HG02981 (cell line): ENCODE results near the gene GMPR.
A peak's percentile ranks its signal among the peaks of the same experiment; 100 is the strongest.

Experiments
- ATAC-seq: cut with Tn5 transposase; IDR thresholded peaks from one replicate; pipeline ENCODE4 v1.9.1; 2021; ENCODE audit warnings: mild to moderate bottlenecking, moderate library complexity; ENCODE audit not compliant: unreplicated experiment

GMPR gene

DNA sequence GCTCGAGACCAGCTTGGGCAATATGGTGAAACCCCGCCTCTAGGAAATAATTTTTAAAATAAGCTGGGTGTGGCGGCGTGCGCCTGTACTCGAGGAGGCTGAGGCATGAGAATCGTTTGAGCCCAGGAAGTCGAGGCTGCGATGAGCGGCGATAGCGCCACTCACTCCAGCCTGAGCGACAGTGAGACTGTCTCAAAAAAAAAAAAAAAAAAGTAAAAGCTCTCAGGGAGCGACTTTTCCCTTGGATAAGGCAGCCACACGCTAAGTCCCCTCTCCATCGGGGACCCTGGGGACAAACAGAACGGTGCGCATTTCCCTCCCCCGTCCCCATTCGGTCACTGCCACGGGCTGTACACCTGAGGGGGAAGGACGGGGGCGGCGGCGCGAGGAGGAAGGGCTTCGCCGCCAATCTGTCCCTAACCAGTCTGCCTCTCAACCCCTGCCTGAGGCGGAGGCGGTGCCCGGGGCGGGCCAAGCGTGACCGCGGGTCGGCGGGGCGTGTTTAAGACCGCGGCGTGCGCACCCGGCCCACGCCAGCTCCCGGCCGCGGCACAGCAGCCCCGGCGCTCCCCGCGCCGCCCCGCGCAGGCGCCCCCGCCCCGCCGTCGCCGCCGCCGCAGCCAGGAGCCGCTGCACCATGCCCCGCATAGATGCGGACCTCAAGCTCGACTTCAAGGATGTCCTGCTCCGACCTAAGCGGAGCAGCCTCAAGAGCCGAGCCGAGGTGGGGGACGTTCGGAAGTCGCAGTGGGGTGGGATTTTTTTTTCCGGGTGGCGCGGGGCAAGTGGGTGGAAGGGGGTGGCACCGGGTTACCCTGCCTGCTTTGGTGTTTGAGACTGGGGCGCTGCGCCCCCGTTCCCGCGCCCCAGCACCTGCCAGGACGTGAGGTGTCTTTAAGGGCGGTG, at the start of gene GMPR:
Gene GMPR (plus strand): TSS at position 531 of the 906 bp plus-strand sequence. CDS start 107 bp downstream, at position 638.
- ATAC-seq = peak; percentile 70

DNA sequence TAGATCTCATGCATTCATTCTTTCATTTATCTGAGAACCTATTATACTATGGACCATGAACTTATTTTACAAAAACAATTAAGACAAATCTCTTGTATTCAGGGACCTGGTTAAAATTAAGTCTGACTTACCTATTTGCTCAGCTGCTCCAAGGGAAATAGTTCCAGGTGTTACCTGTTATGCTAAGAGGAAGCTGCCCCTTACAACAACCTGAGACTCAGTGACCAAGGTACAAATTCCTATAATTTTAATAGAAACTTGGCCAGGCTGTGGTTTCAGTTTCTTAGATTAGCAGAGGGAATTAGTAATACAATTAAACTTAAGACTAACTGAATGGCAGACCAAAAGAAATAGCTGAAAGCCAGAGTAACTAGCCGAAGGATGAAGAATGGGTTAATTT, 48.2 kb upstream of the GMPR start:
- ATAC-seq = no peak

DNA sequence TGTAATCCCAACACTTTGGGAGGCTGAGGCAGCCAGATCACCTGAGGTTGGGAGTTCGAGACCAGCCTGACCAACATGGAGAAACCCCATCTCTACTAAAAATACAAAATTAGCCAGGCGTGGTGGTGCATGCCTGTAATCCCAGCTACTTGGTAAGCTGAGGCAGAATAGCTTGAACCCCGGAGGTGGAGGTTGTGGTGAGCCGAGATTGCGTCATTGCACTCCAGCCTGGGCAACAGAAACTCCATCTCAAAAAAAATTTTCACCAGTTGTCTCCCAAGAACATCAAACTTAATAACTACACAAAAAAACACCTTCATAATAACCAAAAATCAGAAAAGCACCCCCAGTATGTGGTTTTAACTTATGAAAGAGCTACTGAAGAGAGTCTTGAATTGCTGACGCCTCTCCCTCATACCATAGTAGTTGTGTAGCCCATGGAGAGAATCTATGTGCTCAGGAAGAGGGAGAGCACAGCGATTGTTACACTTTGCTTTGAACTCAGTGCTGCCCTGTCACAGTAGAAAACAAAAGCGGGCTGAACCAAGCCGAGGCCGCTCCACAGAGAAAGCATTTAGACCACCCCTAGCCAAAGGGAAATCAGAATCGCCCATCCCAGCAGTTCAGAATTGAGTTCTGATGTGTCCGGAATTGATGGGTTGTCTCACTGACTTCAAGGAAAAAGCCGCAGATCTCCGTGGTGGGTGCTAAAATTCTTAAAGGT, 42.0 kb upstream of the GMPR start:
- no peak for ATAC-seq

DNA sequence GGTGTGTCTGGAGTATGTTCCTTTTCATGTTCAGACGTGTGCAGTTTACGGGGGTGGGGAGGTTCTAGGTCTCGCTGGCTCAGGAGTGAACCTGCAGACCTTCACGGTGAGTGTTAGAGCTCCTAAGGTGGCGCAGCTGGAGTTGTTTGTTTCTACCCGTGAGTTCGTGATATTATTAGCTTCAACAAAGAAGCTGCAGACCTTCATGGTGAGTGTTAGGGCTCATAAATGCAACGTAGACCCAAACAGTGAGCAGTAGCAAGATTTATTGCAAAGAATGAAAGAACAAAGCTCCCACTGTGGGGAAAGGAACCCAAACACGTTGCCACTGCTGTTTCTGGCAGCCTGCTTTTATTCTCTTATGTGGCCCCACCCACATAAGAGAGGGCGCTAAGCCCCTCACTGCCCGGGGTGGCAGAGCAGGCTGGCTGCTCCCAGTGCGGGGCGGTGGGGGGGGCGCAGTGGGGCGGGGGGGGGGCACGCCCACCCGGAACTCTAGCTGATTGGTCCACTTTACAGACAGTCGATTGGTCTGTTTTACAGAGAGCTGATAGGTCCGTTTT, 41.3 kb upstream of the GMPR start:
- ATAC-seq = no peak

DNA sequence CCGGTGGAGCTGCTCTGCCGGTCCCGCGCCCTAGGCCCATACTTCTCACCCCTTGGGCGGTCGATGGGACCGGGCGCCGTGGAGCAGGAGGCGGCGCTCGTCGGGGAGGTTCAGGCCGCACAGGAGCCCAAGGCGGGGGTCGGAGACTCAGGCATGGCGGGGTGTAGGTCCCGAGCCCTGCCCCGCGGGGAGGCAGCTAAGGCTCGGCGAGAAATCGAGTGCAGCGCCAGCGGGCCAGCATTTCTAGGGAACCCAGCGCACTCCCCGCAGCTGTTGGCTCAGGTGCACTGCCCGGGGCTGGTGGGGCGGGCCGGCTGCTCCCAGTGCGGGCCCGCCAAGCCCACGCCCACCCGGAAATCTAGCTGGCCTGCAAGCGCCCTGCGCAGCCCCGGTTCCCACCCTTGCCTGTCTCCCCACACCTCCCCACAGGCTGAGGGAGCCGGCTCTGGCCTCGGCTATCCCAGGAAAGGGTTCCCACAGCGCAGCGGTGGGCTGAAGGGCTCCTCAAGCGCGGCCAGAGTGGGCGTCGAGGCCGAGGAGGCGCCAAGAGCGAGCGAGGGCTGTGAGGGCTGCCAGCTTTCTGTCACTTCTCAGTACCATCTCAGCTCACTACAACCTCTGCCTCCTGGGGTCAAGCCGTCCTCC, 40.2 kb upstream of the GMPR start:
- no peak for ATAC-seq

DNA sequence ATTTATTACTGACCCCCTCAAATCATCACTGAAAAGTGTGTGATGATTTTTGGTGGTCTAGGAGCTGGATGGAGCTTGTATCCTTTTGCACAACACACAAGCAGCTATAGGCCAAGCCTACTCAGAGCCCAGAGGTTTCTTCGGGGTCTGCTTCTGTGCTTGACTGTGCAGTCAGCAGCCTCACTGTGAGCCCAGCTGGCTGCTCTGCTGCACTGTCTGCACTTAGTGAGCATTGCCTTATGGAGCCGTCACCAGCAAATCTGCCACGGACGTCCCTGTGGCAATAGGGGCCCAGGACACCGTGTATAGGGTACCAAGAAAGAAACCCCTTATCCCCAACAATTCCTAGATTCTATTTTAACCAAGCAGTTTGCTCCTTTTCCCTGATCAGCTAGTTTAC, 38.6 kb upstream of the GMPR start:
- no peak for ATAC-seq

DNA sequence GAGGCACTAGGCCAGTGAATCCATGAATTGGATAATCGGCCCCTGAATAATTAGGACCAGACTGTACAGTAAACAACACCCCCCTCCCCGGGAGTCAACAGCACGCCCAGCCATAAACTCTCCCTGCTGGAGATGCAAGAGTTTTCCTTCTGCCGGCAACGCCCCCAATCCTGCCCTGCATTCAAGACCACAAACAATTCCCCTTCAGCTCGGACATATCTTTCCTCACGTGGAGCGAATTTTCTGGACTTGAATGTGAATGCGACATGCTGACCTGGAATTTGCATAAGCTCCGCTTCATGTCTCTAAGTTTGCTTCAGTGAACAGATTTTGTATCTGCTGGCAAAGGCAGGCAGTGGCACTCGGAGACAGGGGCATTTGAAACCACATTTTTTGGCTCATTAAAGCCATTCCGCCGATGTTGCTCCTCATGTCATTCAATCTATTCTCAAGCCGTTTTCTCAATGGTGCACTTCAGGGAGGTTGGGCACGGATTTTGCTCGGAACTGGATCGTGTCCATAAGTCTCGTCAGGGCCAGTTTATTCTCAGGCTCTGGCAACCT, 38.0 kb upstream of the GMPR start:
- ATAC-seq = no peak

DNA sequence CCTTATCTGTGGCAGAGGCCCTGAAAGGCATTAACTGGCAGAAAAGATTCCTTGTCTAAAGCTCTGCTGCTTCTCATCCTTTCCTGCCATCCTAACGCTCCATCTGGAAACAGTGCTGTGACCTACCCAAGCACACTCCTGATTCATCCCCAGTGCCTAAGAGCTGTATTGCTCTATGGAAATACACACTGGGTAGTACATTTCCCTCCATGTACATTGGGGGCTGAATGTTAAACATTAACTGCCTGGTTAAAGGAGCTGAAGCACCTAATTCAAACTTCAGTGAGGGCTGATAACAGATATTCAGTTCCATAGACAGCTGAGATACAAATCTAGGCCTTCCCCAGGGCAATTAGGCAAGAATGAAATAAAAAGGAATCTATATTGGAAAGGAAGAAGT, 36.7 kb upstream of the GMPR start:
- ATAC-seq = no peak

DNA sequence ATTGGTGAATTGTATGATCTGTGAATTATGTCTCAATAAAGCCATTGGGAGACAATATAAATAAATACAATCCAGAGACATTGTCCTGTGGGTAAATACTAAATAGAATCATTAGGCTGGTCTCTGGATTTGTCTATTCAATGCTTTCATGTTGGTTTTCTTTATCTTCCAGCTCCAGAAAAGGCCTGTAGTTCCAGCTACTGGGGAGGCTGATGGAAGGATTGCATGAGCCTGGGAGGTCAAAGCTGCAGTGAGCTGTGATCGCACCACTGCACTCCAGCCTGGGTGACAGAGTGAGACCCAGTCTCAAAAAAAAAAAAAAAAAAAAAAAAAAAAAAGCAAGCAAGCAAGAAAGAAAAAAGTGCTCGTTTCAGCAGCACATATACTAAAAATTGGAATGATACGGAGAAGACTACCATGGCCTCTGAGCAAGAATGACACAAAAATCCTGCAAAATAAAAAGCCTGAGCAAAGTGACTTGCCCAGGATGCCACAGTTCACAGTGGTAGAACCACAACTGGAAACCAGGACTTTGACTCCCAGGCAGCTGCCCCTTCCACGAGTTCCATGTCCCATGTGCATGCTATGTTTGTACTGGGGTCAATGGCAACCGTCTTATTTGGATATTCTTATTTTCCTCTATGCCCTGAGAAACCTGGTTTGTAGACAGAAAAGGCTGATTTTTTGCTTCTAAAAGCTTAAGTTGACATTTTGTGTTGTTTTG, 33.6 kb upstream of the GMPR start:
- ATAC-seq = peak; percentile 16

DNA sequence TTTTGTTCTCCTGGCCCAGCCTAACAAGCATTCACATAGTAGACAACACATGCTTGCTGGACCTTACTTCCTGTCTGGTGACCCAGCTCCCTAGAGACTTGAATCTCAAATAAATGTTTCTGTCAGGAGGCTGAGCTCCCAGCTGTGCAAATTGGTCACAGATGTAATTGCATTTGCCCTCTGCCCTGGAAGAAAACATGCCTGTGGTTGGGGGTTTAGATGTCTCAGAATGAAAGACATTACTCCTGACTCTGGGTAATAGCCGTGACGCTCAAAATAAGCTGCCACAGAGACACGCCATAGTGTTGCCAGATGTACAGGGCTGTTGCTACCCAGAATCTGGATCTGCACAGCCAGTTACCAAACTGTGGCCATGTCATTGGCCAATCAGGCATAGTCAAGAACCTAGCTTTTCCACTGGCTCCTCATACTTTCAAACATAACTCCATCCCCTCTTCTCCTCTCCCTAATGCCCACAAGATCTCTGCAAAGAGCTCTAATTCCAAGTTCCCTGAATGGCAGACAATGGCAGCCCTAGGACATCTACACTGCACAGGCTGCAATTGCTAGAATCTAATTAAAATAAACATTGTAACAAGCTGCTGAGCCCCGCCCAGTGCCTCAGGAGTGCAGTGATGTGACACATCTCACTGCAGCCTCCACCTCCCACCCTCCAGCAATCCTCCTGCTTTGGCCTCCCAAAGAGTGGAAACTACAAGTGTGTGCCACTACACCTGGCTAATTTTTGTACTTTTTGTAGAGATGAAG, 32.8 kb upstream of the GMPR start:
- peak; percentile 89 for ATAC-seq

DNA sequence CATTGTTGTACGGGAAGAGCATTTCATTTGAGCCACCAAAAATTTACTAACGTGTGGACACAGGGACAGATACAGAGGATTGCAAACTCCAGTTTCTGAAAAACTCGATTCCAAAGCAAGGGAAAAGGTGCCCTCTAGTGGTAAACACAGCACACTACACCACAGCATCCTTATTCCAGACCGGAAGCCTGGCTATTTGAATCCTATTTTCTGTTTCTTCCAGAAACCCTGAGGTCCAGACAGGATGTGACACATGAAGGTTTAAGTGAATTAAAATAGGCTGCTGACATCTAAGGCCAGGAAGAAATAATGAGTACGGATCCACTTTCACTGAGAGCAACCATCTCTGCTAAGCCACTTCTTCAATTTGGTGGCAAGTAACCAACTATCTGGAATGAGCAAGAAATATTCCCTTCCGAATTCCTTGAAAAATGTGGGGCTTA, 31.8 kb upstream of the GMPR start:
- ATAC-seq = no peak

DNA sequence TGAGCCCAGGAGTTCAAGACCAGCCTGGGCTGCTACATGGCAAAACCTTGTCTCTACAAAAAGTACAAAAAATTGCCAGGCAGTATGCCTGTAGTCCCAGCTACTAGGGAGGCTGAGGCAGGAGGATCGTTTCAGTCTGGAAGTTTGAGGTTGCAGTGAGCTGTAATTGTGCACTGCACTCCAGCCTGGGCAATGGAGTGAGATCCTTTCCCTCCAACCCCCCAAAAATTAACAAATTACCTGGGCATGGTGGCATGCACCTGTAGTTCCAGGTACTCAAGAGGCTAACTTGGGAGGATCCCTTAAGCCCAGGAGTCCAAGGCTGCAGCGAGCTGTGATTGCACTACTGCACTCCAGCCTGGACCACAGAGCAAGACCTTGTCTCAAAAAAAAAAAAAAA, 29.4 kb upstream of the GMPR start:
- ATAC-seq = no peak

DNA sequence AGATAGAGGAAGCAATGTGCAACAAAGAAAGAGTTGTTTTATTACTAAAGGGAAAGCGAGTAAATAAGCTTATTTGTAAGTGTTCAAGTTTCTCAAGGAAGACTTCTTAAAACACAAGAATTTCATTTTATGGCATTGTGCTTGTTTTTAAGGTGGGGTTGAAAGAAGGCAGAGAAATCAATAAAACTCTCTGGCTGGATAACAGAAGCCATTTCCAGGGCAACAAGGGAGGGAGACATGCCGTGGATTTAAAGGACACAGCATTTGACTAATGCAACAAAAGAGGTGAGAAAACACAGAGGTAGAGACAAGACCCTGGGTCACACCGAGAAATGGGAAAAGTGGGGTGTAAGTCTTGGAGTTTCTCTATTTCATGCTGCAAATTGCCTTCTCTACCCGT, 28.8 kb upstream of the GMPR start:
- no peak for ATAC-seq

DNA sequence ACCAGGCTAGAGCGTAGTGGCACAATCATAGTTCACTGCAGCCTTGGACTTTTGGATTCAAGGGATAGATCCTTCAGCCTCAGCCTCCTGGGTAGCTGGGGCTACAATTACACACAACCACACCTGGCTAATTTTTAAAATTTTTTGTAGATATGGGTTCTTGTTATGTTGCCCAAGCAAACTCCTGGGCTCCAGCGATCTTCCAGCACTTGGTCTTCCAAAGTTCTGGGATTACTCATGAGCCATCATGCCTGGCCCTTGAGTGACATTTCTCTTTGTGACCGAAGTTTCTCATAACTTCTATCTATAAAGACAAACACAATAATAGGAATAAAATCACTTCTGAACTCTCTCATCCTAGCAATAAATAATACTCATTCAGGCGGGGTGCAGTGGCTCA, 26.1 kb upstream of the GMPR start:
- ATAC-seq = no peak

DNA sequence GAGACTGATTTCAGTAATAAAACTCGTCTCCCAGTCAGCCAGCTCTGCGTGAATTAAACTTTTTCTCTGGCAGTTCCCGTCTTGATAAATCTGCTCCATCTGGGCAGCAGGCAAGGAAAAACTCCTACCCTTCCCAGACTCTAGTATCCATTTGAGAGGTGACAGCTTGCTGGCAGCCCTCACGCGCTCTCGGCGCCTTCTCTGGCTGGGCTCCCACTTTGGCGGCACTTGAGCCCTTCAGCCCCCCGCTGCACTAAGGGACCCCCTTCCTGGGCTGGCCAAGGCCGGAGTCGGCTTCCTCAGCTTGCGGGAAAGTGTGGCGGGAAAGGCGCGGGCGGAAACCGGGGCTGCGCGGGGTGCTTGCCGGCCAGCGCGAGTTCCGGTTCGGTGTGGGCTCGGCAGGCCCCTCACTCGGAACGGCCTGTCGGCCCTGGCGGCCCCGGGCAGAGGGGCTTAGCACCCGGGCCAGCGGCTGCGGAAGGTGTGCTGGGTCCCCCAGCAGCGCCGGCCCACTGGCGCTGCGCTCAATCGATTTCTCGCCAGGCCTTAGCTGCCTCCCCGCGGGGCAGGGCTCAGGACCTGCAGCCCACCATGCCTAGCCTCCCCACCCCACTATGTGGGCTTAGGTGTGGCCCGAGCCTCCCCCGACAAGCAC, 21.8 kb upstream of the GMPR start:
- no peak for ATAC-seq

DNA sequence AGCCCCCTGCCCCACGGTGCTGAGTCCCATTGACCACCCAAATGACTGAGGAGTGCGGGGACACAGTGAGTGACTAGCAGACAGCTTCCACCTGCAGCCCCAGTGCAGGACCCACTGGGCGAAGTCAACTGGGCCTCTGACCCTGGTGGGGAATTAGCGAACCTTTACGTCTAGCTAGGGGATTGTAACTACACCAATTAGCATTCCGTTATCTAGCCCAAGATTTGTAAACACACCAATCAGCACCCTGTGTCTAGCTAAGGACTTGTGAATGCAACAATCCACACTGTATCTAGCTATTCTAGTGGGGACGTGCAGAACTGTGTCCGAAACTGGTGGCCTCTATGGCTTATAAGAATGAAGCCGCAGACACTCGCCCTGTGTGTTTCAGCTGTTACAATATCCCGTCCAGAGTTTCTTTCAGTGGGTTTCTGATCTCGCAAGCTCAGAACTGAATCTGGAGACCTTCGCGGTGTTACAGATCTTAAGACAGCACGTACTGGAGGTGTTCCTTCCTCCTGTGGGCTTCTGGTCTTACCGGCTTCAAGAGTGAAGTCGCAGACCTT, 21.1 kb upstream of the GMPR start:
- ATAC-seq = no peak

DNA sequence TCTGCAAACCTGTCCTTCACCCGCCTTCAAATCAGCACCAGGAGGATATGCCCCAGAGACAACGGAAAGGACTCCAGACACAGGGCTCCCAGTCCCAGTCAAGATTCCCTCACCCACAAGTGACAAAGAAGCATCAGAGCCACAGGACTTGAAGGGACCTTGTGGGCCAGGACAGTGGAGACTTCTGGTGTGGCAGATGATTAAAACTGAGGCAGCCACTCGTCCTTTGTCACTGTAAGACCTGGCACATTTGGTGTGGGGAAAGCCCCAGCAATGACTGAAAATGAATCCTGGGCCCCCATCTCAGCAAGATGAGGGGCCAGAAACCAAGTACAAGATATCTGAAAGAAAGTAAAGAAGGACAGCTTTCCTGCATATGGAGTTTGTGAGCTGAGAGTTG, 15.6 kb upstream of the GMPR start:
- ATAC-seq = no peak

DNA sequence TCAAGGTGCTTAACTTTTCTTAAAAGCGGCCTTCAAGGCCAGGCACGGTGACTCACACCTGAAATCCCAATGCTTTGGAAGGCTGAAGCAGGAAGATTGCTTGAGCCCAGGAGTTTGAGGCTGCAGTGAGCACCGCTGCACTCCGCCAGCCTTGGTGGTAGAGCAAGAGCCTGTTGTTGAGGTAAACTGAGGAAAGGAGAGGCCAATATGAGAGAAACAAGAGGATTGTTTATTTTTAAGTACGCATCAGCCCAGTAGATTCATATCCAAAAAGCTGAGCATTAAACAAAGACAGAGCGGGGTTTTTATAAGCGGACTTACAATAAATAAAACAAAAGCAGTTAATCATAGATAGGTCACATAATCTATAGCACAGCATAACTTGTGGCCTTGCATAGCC, 15.0 kb upstream of the GMPR start:
- ATAC-seq = no peak

DNA sequence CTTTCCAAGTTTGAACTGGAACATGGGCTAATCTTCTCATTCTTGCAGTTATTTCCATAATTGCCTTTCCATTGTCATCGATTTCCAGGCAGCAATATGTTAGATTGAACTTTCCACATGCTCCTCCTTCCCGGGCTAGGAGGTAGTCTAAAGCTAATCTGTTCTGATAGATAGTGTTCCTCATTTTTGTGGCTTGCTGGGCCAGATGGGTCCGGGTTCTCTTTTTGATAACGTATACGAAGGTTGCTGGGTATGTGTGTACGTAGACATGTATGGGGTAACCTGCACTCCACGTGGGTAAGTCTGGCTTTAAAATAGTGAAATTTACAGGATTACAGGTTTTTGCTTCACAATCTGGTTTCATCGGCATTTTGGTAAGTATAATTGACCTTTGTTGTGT, 14.0 kb upstream of the GMPR start:
- ATAC-seq = no peak
